Hindlimb muscle (tissue), 1 donor: ENCODE data around the gene SNX5. TPM values are rescaled to one million over a fixed set of nuclear protein-coding genes. Genes with fewer than 3 reads are reported as not detected.

Source experiments
- DNase-seq: peaks from one replicate; pipeline ENCODE4 v3.0.0-alpha.2; 2013
- polyA plus RNA-seq: library from polyadenylated mRNA; unstranded; fragments of 120-200 nt; gene quantifications from one replicate; pipeline ENCODE4 v1.2.1, GENCODE V29; 2013; ENCODE audit not compliant: insufficient read length

The SNX5 gene
- polyA plus RNA-seq, 1 donor, result 101 TPM

GRCh38 chr20:17939622-17940223 is 28.9 kb downstream of the SNX5 start:
- DNase-seq, result no peak

DNA sequence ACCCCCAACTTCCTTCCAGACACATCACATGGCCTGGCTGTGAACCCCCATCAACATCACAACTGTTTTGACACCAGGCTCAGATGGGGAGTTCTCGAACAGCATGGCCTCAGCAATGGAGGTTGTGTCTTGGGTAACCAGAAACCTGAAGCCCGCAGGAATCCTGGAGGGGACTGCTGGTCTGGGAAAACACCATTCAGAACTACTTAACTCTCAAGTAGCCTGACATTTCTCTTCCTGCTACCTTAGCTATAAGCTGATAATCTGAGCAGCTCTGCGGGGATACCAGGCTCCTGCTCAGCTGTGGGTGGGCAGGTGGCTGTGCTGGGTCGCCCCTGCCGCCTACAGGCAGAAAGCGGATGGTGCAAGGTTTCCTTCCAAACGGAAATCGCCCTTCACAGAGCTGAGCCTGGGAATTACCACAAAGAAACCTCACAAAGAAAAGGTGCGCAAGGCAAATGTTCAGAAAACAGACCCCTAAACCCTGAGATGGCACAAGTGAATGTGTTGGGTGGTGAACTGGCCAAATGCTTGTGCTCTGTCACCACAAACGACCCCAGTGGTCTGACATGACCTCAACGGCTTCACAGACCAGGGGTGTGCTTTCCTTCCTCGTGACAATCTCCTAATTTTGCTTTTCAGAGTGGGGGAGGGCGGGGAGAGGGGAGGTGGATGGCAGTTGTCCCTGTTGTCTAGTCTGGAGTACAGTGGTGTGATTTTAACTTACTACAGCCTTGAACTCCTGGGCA is 29.5 kb downstream of the SNX5 start:
- DNase-seq, result peak; percentile 81

DNA sequence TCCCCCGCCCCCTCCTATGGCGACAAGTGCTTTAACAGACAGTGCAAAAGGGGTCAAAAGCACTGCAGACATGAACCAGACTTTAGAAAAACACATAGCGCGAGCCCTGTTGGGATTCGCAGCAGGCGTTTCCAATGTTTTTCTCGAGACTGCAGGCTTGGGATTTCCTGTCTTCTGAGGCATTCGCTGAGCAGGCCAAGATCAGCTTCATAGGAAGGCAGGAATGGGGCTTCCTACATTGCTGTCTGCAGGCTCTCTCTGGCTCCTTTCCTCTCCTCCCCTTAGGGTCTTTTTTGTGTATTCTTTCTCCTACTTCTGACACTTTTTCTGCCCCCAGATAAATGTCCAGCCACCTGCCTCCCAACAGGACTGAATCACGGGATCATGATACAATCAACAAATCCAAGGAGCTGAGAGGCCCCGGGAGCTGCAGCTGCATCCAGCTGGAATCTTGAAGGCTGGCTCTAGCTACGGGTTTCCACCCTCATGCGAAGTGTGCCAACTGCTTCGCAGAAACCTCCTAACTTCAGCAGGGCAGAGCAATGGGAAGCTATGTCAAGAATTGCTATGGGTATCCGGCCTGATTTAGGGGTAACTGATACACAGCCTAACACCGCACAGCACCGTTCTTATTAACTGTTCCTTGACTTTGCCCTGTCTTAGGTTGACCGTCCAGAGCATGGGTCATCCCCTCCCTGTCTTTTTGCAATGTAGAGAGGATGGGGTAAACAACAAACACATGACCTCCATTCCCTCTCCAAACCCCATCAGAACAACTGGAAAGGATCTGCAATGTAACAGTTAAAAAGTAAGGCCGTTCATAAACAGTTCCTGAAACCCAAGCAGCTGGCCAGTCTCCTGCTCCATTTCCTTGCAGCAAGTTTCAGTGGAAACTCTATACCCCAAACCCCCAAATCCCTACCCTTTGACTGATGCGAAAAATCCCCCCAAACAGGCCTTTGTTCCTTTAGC is 31.5 kb downstream of the SNX5 start:
- peak; percentile 86 for DNase-seq

DNA sequence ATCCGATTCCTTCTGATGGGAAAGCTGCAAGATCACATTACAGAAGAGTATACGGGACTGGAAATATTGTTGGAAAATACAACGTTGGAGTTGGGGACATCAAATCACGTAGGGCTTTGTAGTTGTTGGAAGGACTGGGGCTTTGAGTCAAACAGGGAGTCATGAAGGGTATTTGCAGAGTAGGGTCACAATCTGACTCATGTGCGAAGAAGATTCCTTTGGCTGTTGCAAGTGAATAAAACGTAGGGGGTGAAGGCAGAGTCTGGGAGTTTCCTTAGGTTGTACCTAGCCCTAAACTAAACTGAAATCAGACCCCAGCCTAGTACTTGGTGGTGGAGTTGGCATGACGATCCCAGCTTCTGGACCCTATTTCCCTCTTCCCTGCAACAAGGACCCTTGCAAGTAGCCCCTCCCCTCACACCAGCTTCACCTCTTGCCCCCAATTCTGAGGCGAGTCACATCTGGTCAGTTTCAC is 32.3 kb downstream of the SNX5 start:
- no peak for DNase-seq

- DNase-seq, result no peak
These were observed 32.8 kb downstream of the SNX5 start for GRCh38 chr20:17935761-17936160.

DNA sequence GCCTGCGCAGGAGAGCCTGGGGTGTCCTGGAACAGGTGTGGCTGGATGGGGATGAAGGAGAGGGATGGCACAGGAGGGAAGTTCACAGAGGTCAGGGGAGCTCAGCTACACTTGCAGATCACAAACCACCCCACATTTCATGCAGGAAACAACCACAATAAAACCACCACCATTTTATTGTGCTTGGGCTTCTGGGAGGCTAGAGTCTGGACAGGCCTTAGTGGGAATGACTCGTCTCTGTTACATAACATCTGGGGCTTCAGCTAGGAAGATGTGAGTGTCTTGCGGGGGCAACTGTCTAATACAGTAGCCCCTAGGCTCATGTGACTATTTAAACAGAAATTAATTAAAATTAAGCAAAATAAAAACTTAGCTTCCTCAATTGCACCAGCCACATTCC is 33.4 kb downstream of the SNX5 start:
- no peak for DNase-seq

- no peak for DNase-seq
These were observed 34.3 kb downstream of the SNX5 start for GRCh38 chr20:17934141-17934862.

DNA sequence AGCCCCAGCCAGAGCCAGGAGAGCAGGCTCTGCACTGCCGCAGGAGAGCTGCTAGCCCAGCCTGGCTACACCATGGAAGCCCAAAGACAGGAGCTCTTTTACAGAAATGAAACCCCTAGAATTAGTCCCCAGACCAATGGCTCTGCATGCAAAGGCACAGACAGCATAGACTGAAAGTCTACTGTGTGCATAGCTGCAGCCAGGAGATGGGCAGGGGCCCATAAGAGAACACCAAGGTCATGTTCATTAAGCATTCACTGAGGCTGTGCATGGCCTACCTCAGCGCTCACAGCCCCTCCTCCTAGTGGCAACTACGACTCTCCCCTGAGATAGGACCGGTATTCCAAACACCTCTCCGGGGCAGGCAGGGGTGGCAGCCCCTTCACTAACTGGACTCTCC is 34.9 kb downstream of the SNX5 start:
- no peak for DNase-seq

- DNase-seq, result no peak
These were observed 35.5 kb downstream of the SNX5 start for GRCh38 chr20:17933121-17933520.

DNA sequence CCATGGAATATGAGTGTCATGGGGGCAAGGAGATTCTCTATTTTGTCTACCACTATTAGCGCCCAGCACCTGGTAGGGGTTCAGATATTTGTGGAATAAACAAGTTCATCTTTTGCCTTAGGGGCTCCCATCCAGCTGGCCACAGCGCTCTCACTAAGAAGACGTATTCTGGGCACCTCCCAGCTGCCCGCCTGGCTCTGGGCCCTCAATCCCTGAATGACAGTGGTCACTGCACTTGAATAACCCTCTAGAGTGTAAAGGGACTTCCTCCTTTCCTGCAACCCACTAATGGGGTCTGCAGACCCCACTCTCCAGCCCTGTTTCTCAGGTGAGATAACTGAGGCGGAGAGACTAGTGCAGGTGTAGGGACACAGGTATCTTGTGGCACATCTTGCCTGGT is 36.2 kb downstream of the SNX5 start:
- DNase-seq, result no peak

- no peak for DNase-seq
These were observed 37.1 kb downstream of the SNX5 start for GRCh38 chr20:17931513-17931912.

- DNase-seq, result no peak
These were observed 39.8 kb downstream of the SNX5 start for GRCh38 chr20:17928633-17929311.

- DNase-seq, result no peak
These were observed 40.4 kb downstream of the SNX5 start for GRCh38 chr20:17928211-17928611.

DNA sequence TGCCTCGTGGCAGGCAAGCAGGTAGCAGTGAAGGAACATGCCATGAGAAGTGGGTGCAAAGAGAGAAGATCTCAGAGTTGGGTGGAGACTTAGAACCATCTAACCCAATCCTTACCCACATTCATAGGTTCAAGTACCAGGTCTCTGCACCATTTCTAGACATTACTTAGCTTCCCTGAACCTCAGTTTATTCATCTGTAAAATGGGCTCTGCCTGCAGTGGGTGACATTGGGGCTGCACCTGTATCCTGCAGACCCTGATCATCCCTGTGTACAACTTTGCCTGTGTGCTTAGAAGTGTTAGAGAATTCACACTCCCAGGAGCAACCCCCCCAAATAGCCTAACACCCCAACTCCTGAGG is 42.7 kb downstream of the SNX5 start:
- no peak for DNase-seq

DNA sequence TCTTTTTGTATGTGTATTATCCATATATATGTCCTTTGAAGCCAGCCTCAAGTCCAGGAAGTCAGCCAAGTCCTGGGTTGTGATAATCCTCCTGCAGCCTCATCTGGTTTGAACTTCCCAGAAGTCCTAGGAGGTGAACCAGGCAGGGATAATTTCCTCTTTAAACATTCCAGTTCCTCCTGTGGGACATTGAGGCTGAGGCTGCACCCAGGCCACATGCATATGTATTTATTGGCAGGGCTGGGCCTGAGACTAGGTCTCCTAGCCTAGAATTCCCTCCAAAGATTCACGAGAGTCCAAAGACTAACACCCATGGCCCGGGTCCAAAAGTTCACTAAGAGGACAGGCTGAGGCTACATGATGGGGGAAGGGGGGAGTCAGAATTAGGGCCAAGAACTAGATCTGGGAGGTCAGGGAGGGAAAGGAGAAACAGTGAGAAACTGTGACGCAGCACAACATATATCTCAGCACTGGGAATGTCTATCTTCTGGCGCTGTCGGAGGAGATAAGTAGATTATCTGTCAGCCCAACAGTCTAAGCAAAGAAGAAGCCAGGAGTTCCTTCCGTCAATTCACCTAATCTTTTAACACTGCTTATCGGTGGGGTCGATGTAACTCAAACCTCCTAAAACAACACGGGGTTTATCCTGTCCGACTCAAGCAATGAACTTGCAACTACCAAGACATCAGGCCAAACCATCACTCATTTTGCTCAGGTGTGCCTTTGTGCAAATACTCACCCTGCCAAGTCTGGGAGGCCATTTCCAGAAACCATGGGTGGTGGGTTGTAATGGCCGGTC is 43.3 kb downstream of the SNX5 start:
- peak; percentile 76 for DNase-seq

DNA sequence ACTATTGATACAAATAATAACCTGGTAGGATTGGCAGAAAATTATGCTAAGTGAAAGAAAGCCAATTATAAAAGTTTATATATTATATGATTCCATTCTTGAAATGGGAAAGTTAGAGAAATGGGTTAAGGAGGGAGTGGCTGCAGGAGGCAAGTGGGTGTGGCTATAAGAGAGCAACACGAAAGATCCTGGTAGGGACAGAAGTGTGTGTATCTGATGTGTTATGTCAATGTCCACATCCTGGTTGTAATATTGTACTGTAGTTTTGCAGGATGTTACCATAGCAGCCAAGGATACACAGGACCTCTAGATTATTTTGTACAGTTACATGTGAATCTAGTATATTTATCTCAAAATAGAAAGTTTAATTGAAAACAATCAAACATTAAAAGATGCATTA is 46.8 kb downstream of the SNX5 start:
- no peak for DNase-seq

GRCh38 chr20:17919149-17919548 is 49.4 kb downstream of the SNX5 start:
- DNase-seq, result no peak

DNA sequence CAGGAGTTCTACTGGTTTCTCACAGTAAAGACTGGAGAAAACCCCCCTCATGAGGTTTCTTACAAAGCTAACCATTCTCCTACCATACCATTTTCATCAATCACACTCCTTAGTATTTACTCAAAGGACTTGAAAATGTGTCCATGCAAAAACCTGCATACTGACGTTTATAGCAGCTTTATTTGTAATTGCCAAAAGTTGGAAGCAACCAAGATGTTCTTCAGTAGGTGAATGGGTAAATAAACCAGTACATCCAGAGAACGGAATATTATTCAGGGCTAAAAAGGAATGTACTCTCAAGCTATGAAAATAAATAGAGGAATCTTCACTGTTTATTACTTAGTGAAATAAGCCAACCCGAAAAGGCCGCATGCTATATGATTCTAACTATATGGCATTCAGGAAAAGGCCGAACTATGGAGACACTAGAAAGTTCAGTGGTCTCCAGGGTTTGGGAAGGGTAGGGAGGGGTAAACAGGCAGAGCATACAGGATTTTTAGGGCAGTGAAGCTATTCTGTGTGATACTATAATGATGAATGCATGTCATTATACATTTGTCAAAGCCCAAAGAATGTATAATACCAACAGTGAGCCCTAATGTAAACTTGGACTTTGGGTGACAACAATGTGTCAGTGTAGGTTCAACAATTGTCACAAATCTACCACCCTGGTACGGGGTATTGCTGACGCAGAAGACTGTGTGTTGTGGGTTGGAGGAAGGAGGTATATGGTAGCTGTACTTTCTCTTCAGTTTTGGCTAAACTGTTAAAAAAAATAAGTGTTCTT is 50.6 kb downstream of the SNX5 start:
- DNase-seq, result no peak

DNA sequence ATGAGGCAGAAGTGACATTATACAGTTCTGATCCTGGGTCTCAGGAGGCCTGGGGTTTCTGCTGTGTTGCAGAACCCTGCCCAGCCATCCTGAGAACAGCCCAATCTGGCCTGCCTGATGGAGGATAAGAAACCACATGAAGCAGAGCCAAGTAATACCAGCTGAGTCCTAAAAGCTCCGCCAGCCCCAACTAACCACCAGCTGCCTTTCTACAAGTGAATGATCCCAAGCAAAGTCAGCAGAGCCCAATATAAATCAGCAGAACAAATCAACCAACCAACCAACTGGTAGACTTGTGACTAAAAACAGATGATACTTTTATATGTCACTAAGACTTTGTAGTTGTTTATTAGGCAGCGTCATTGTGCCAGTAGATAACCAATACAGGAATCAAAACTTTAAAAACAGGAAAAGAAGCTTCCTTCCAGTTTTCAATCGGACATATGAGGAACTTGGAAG is 52.1 kb downstream of the SNX5 start:
- no peak for DNase-seq

GRCh38 chr20:17914957-17915356 is 53.6 kb downstream of the SNX5 start:
- no peak for DNase-seq
